Stimulated activated CD8-positive, alpha-beta memory T cell treated with anti-CD3 and anti-CD28 coated beads, Interleukin-12 subunit alpha, Interleukin-12 subunit beta, amount 100 ng/mL, for 1 hour (primary cell): ENCODE measurements around the gene SPIB.
"Not testable (repeated sequence)": the region's sequence is repeated elsewhere in the genome, so short reads cannot be mapped to it uniquely, and the experiment has no call there.

Experiments
- DNase-seq: peaks from one replicate; pipeline ENCODE4 v3.0.0-alpha.2; 2020; ENCODE audit warnings: low read depth

SPIB gene

DNA sequence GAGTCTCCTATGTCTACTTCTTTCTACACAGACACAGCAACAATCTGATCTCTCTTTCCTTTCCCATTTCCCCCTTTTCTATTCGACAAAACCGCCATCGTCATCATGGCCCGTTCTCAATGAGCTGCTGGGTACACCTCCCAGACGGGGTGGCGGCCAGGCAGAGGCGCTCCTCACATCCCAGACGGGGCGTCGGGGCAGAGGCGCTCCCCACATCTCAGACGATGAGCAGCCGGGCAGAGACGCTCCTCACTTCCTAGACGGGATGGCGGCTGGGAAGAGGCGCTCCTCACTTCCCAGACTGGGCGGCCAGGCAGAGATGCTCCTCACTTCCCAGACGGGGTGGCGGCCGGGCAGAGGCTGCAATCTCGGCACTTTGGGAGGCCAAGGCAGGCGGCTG, 27.8 kb upstream of the SPIB start:
- DNase-seq, result not testable (repeated sequence)

DNA sequence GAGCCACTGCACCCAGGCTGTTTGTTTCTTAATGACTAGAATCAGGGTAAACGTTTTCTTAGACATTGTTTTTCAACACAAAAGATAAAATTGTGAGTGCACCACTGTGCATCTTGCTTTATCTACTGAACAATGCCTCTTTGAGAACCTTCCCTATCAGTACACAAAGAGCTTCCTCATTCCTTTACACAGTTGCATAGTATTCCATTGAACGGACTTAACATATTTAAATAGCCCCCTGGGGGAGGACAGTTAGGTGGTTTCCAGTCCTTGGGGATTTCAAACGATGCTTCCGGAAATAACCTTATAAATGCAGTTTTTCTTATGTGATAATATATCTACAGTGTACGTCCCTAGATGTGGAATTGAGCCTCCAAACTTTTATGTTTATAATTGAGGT, 26.0 kb upstream of the SPIB start:
- no peak for DNase-seq

GRCh38 chr19:50393589-50393988, 25.1 kb upstream of the SPIB start:
- no peak for DNase-seq

- DNase-seq, result no peak
These were observed 24.7 kb upstream of the SPIB start for GRCh38 chr19:50394017-50394416.

DNA sequence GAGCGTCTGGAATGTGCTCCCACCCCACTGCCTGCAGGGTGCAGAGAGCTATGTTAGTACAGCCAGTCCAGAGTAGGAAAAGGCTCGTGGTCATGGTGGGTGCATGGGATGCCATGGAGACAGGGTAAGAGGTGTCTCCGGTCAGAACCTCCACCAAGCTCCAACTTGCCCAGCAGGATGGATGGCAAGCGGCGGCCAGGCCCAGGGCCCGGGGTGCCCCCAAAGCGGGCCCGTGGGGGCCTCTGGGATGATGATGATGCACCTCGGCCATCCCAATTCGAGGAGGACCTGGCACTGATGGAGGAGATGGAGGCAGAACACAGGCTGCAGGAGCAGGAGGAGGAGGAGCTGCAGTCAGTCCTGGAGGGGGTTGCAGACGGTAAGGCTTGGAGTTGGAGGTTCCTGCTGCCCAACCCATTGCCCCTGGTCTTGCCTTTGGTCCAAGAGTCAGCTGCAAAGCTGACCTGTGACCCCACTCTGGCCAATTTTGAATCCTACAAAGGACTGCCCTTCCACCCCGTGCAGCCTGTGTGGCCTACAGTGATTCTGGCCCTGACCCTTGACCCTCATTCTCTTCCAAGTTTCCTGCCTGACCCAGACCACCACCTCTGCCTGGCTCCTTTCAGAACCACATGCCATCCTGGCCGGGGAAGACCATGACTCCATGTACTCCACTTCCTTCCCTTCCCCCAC, 19.9 kb upstream of the SPIB start:
- no peak for DNase-seq

GRCh38 chr19:50399368-50399745, 19.4 kb upstream of the SPIB start:
- DNase-seq, result no peak

- no peak for DNase-seq
These were observed 16.9 kb upstream of the SPIB start for GRCh38 chr19:50401605-50402450.

- DNase-seq, result no peak
These were observed 16.0 kb upstream of the SPIB start for GRCh38 chr19:50402544-50403301.

DNA sequence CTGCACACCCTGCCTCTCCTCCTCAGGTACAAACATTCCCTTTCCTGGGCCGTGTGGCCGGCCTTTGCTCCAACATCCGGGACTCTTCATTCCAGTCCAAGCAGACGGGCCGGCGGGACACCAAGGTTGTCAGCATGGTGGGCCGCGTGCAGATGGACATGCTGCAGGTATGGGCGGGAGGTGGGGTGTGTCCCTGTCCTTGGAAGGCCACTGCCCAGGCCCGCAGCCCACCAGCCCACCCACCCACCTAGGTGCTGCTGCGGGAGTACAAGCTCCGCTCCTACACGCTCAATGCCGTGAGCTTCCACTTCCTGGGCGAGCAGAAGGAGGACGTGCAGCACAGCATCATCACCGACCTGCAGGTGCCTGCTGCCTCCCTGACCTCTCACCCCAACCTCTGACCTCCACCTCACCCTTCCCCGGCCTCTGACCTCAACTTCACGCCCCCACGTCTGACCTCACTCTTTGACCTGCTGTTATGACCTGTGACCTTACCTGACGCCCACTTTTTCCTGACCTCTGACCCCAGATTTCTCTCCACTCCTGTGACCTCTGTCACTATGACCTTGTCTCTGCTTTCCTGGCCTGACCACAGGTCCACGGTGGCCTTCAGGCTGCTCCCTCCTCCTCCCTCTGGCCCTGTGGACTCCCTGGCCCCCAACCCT, 12.4 kb upstream of the SPIB start:
- DNase-seq, result no peak

- DNase-seq, result no peak
These were observed 11.9 kb upstream of the SPIB start for GRCh38 chr19:50406829-50407228.

DNA sequence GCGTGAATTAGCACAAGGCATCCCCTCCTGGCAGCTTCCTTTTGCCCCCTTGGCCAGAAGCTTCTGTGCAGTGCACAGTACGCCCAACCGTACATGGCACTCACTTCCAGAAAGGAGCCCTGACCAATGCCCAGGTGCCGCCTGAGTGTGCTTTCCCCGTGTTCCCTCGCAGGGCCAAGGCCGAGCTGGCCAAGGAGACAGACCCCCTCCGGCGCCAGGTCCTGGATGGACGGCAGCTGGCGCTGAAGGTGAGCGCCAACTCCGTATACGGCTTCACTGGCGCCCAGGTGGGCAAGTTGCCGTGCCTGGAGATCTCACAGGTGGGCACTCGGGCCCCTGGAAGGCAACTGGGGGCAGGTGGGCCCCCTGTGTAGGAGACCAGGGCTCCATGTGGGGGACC, 9.4 kb upstream of the SPIB start:
- no peak for DNase-seq

DNA sequence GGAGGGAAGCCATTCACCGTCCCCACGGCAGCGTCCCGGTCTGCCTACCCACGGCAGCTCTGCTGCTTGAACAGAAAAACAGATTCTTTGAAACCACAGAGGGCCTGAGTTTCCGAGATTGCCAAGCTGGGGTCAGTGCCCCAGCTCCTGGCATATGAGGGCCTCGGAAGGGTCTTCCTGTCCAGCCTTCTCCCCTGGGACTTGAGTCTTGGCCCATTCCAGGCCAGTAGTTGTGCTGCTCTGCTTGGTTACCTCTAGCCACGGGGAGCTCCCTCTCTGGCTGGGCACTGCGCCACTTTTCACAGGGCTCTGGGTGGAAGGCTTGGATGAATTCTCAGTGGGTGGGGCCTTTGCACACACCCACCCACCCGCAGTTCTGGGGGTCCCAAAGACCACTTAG, 8.6 kb upstream of the SPIB start:
- DNase-seq, result no peak

DNA sequence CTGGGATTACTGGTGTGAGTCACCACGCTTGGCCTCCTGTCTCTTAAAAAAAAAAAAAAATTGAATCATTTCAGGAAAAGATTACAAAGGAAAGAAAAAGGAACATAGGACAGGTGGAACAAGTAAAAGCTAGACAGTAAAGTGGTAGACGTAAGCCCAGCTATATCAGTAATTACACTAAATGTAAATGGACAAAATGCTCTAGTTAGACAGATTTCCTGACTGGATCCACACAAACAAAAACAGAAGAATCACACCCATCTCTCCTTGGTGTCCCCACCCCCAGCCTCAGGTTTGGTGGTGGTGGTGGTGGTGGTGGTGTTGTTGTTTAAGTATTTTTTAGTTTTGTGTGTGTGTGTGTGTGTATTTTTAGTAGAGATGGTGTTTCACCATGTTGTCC, 6.3 kb upstream of the SPIB start:
- no peak for DNase-seq

GRCh38 chr19:50413096-50413495, 5.6 kb upstream of the SPIB start:
- no peak for DNase-seq

DNA sequence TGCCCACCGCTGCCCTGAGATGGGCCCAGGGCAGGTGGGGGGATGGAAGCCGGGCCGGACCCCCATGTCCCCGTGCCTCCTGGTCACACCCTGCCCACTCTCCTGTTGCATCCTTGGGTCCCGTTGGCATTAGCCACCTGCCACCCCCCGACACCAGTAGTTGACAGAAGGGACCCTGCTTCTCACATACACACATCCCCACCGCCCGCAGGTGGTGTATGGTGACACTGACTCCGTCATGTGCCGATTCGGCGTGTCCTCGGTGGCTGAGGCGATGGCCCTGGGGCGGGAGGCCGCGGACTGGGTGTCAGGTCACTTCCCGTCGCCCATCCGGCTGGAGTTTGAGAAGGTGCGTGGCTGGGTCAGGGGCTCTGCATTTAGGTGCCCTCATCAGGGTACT, 5.2 kb upstream of the SPIB start:
- DNase-seq, result no peak

DNA sequence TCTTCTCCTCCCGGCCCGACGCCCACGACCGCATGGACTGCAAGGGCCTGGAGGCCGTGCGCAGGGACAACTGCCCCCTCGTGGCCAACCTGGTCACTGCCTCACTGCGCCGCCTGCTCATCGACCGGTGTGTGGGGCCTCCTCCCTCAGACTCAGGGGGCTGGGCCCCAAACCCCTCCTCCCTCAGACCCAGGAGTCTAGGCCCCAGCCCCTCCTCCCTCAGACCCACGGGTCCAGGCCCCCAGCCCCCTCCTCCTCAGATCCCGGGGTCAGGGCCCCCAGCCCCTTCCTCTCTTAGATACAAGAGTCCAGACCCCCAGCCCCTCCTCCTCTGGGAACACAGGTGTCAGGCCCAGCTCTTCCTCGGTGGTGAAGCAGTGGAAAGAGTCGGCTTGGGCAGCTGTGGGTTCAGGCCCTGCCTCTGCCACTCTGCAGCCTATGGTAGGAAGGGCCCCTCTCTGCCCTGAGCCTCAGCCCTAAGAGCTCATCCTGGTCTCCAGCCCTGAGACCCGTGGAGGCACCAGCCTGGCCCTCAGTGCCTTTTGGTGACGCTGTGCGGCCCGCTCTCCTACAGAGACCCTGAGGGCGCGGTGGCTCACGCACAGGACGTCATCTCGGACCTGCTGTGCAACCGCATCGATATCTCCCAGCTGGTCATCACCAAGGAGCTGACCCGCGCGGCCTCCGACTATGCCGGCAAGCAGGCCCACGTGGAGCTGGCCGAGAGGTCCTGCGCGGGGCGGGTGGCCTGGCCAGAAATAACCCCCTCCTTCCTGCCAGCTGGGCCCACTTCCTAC, 3.7 kb upstream of the SPIB start:
- DNase-seq, result peak; percentile 57

GRCh38 chr19:50415661-50416033, 3.1 kb upstream of the SPIB start:
- no peak for DNase-seq

GRCh38 chr19:50416034-50416977, 2.4 kb upstream of the SPIB start:
- no peak for DNase-seq

GRCh38 chr19:50417111-50418081, 1.3 kb upstream of the SPIB start:
- DNase-seq, result no peak
